Measurements from ENCODE around the gene EPB41L2.

Gene EPB41L2

DNA sequence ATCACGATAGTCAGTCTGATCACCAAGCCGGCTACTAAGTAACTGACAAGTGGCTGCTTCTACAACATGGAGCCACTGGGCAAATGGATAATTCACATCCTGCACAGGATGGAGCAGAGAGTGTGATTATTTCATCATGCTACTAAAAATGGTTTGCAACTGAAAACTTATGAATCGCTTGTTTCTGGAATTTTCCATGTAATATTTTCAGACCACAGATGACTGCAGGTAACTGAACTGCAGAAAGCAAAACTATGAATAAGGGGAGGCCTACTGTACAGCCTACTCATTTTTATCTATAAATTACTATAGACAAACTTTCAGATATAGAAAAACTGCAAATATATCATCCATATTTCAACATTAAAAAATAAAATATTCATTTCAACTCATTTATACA lies 91.5 kb downstream of the EPB41L2 start:
- Histone ChIP-seq H3K9ac (ENCODE audit: low read depth, low read length) (no peak overlapping the region), H3K4me3 (ENCODE audit: low read depth, low read length) (no peak overlapping the region), H3K27ac (ENCODE audit: low read depth, low read length) (no peak overlapping the region), H3K27me3 (ENCODE audit: control insufficient read depth, insufficient read depth, low read length) (no peaks in the 10 kb centered on the region), H3K36me3 (ENCODE audit: control insufficient read depth, insufficient read depth, low read length) (no peaks in the 10 kb centered on the region), H3K4me1 (ENCODE audit: control insufficient read depth, insufficient read depth, low read length) (peaks cover 29% of the 10 kb centered on the region), H3K9me3 (ENCODE audit: control insufficient read depth, insufficient read depth, low read length) (no peaks in the 10 kb centered on the region)

DNA sequence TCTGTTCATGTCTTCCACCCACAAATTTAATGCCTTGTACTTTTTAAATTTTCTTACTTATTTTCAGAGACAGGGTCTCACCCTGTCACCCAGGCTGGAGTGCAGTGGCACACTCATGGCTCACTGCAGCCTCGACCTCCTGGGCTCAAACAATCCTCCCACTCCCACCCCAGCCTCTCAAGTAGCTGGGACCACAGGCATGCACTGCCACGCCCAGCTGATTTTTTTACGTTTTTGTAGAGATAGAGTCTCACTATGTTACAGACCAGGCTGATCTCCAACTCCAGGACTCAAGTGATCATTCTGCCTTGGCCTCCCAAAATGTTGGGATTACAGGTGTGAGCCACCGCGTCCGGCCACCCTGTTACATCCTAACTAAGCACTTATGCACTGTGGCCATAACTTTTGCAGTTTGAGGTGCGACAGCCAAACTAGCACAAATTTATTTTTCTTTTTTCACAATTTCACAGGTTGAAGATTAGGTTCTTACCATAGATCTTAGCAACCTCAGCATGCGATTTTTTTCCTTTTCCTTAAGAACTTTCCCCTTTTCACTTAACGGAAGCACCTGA lies 92.1 kb downstream of the EPB41L2 start:
- H3K9ac ChIP-seq (ENCODE audit: low read depth, low read length) = no peak overlapping the region
- no peaks in the 10 kb centered on the region for H3K27me3 ChIP-seq (ENCODE audit: control insufficient read depth, insufficient read depth, low read length)
- H3K4me3 ChIP-seq (ENCODE audit: low read depth, low read length) = no peak overlapping the region
- H3K27ac ChIP-seq (ENCODE audit: low read depth, low read length) = no peak overlapping the region
- no peaks in the 10 kb centered on the region for H3K9me3 ChIP-seq (ENCODE audit: control insufficient read depth, insufficient read depth, low read length)
- H3K4me1 ChIP-seq (ENCODE audit: control insufficient read depth, insufficient read depth, low read length) = peaks cover 35% of the 10 kb centered on the region
- H3K36me3 ChIP-seq (ENCODE audit: control insufficient read depth, insufficient read depth, low read length) = no peaks in the 10 kb centered on the region

DNA sequence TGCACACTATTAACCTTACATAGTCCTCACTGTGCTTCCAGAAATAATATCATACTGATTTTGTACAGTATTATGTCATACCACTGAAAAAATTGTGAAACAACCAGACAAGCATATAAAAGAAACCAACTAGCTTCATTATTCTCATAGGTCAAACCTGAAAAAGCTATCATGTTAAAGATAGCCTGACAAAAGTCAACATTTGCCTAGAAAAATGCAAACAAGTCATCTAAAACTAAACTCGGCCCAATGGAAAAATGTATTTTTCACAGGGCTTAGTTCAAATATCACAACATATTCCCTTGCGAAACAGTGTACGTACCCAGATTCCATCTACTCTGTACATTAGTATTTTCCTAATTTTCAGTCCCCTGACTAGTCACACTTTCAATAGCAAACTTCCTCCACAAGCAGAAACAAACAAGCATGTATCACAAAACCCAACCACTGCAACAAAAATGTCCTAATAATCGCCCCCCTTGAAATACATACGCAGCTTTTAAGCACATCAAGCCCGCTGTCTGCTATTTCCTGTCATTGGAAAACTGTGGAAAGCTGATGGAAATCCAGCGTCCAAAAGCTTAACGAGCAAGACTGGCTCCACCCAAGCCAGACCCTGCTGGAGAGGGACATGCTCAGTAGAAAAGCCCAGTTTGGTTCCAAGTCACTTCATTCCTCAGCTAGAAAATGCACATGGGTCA lies 93.1 kb downstream of the EPB41L2 start:
- Histone ChIP-seq H3K36me3 (ENCODE audit: control insufficient read depth, insufficient read depth, low read length) (no peaks in the 10 kb centered on the region), H3K9me3 (ENCODE audit: control insufficient read depth, insufficient read depth, low read length) (no peaks in the 10 kb centered on the region), H3K9ac (ENCODE audit: low read depth, low read length) (no peak overlapping the region), H3K27ac (ENCODE audit: low read depth, low read length) (no peak overlapping the region), H3K4me3 (ENCODE audit: low read depth, low read length) (no peak overlapping the region), H3K27me3 (ENCODE audit: control insufficient read depth, insufficient read depth, low read length) (no peaks in the 10 kb centered on the region), H3K4me1 (ENCODE audit: control insufficient read depth, insufficient read depth, low read length) (peaks cover 44% of the 10 kb centered on the region)

DNA sequence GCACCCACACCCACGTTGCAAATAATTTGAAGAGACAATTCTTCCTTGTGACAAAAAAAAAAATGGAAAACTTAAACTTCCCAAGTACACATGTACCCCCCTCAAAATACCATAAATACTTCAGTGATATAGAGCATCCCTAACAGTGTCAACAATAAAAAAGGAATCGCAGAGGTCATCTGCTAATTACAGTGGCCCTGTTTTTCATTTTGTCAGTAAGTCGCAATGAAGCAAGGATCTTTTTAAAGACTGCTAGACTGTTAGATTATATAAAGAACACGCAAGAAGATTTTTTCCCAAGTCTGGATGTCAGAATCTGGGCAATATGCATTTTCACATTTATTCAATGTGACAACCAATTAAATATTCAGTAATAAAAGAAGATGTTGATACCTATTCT lies 93.9 kb downstream of the EPB41L2 start:
- no peak overlapping the region for H3K4me3 ChIP-seq (ENCODE audit: low read depth, low read length)
- H3K36me3 ChIP-seq (ENCODE audit: control insufficient read depth, insufficient read depth, low read length) = no peaks in the 10 kb centered on the region
- peaks cover 44% of the 10 kb centered on the region for H3K4me1 ChIP-seq (ENCODE audit: control insufficient read depth, insufficient read depth, low read length)
- H3K27me3 ChIP-seq (ENCODE audit: control insufficient read depth, insufficient read depth, low read length) = no peaks in the 10 kb centered on the region
- H3K9me3 ChIP-seq (ENCODE audit: control insufficient read depth, insufficient read depth, low read length) = no peaks in the 10 kb centered on the region
- no peak overlapping the region for H3K9ac ChIP-seq (ENCODE audit: low read depth, low read length)
- no peak overlapping the region for H3K27ac ChIP-seq (ENCODE audit: low read depth, low read length)

DNA sequence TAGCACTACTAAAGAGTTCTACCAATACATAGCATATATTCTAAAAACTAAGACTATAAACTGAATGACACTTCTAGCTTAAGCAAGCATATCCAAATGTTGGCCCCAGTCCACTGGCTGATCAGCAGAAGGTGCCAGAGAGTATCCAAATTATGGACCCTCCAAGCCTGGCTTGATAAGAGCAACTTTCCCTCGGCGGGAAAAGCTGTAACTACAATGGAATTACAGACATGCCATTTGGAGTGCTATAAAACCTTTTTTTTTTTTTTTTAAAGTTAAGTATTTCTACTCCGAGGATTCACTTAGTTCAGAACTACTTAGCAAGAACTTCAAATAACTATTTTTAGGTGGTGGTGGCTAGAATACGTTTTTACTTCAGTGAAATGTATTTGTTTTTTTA lies 94.6 kb downstream of the EPB41L2 start:
- no peaks in the 10 kb centered on the region for H3K9me3 ChIP-seq (ENCODE audit: control insufficient read depth, insufficient read depth, low read length)
- peaks cover 37% of the 10 kb centered on the region for H3K4me1 ChIP-seq (ENCODE audit: control insufficient read depth, insufficient read depth, low read length)
- no peaks in the 10 kb centered on the region for H3K36me3 ChIP-seq (ENCODE audit: control insufficient read depth, insufficient read depth, low read length)
- no peak overlapping the region for H3K4me3 ChIP-seq (ENCODE audit: low read depth, low read length)
- H3K27ac ChIP-seq (ENCODE audit: low read depth, low read length) = no peak overlapping the region
- no peak overlapping the region for H3K9ac ChIP-seq (ENCODE audit: low read depth, low read length)
- H3K27me3 ChIP-seq (ENCODE audit: control insufficient read depth, insufficient read depth, low read length) = no peaks in the 10 kb centered on the region

DNA sequence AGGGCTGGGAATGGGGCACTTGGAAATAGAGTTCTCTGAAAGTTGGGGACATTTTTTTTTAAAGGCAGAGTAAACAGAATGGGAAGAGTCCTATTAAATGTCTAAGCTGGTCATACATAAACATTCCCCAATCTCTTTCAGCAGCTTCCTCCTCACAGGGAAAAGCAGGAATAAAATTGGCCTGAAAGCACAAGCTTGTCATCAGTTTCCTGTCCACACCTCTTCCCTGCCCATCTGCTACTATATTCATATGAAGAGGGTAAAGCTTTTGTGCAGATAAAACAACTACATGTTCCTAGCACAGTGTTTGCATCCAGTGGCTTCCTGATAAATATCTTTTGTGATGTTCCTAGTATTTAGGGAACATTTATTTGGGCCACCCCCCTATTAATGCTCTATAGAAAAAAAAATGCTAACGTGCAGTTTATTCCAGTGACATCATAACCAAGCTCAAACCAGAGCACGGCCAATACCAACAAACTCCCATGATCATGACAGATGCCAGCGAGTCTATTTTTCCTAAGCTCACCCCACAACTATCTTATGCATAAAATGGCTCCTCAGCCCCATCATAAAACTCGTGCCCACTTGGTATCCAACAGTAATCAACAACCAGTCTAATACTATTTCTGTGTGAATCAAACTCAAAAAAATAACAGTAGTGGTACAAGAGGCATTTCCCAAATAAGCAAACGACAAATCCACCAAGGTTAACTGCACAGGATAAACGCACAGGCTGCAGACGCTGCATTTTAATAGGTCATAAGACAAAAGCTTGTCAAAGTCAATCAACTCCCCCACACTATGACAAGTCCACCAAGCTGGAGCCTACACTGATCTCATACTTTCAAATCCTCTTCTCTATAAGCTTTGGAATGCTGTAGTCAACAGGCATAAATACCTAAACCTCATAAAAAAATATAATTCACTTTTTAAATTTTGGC lies 95.3 kb downstream of the EPB41L2 start:
- H3K36me3 ChIP-seq (ENCODE audit: control insufficient read depth, insufficient read depth, low read length) = no peaks in the 10 kb centered on the region
- peaks cover 34% of the 10 kb centered on the region for H3K4me1 ChIP-seq (ENCODE audit: control insufficient read depth, insufficient read depth, low read length)
- H3K27ac ChIP-seq (ENCODE audit: low read depth, low read length) = peak overlapping the region; percentile 9
- H3K9ac ChIP-seq (ENCODE audit: low read depth, low read length) = no peak overlapping the region
- no peak overlapping the region for H3K4me3 ChIP-seq (ENCODE audit: low read depth, low read length)
- H3K9me3 ChIP-seq (ENCODE audit: control insufficient read depth, insufficient read depth, low read length) = no peaks in the 10 kb centered on the region
- H3K27me3 ChIP-seq (ENCODE audit: control insufficient read depth, insufficient read depth, low read length) = no peaks in the 10 kb centered on the region

DNA sequence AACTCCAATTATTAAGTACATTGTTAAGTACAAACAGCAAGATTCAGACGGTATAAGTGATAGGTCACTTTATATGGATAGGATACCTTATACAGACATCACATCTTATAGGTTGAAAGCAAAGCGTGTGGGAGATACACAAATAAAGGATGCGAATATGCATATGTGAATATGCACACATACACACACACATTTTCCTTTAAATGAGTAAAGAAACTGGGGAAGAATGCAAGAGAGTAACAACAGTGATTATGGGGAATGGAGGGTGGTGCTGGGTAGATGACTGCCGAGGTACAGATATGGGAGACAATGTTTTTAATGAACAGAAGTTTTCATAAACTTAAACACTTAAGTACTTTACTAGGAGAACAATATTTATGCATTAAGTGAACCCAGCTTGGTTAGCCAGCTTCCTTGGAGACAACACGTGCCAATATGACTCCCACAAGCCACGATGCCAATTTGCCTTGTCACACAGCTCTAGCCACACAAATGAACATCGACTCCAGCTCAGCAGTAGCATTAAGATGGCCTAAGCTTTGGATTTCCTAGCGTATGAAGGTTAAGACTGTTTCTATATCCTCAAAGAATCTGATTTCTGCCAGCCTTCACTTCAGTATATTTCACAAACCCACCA lies 96.6 kb downstream of the EPB41L2 start:
- H3K9ac ChIP-seq (ENCODE audit: low read depth, low read length) = no peak overlapping the region
- no peak overlapping the region for H3K4me3 ChIP-seq (ENCODE audit: low read depth, low read length)
- H3K9me3 ChIP-seq (ENCODE audit: control insufficient read depth, insufficient read depth, low read length) = no peaks in the 10 kb centered on the region
- H3K4me1 ChIP-seq (ENCODE audit: control insufficient read depth, insufficient read depth, low read length) = peaks cover 34% of the 10 kb centered on the region
- H3K36me3 ChIP-seq (ENCODE audit: control insufficient read depth, insufficient read depth, low read length) = no peaks in the 10 kb centered on the region
- no peak overlapping the region for H3K27ac ChIP-seq (ENCODE audit: low read depth, low read length)
- no peaks in the 10 kb centered on the region for H3K27me3 ChIP-seq (ENCODE audit: control insufficient read depth, insufficient read depth, low read length)

DNA sequence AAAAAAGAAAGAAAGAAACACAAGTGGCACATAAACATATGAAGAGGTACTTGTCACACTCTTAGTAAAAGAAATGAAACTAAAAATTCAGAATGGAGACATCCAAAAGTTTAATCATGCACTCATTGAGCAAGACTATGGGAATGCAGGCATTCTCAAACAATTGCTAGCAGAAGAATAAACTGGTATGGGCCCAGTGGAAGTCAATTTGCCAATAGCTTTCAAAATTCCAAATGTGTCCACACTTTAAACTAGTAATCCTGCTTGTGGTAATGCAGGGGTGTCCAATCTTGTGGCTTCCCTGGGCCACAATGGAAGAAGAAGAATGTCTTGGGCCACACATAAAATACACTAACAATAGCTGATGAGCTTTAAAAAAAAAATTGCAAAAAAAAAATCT lies 97.4 kb downstream of the EPB41L2 start:
- no peaks in the 10 kb centered on the region for H3K9me3 ChIP-seq (ENCODE audit: control insufficient read depth, insufficient read depth, low read length)
- no peak overlapping the region for H3K9ac ChIP-seq (ENCODE audit: low read depth, low read length)
- no peak overlapping the region for H3K4me3 ChIP-seq (ENCODE audit: low read depth, low read length)
- no peaks in the 10 kb centered on the region for H3K36me3 ChIP-seq (ENCODE audit: control insufficient read depth, insufficient read depth, low read length)
- H3K27me3 ChIP-seq (ENCODE audit: control insufficient read depth, insufficient read depth, low read length) = no peaks in the 10 kb centered on the region
- peaks cover 34% of the 10 kb centered on the region for H3K4me1 ChIP-seq (ENCODE audit: control insufficient read depth, insufficient read depth, low read length)
- no peak overlapping the region for H3K27ac ChIP-seq (ENCODE audit: low read depth, low read length)

DNA sequence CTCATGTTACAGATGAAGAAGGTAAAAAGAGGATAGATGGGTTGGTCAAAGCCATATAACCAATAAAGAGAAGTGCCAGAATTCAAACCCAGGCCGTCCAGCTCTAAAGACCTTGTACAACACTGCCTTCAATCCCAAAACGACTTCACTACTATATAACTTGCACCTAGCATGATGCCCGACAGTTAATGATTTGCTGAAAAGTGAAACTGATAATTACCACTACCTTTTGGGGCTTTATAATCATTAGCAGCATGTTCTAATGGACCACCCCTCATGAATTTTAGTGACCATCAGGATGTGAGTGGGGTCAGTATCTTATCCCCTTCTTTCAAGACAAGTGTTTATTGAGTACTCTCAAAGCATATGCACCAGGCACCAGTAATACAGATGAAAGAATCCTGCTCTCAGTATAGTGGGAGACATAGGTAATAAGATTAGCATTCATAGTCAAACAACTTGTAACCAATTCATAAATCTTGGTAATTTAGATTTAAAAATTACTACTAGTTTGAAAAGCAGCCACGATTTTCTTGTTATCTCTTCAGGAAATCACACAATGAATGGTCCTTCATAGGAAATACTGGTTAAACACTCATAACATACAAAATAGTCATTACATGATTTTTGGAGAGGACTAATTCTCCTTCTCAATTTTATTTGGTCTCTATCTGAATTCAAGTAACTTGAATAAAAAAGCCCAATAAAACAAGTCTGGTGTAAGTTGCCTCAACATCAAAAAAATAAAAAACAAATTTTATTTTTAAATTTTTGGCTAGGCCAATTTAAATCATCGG lies 98.0 kb downstream of the EPB41L2 start:
- no peak overlapping the region for H3K9ac ChIP-seq (ENCODE audit: low read depth, low read length)
- H3K27me3 ChIP-seq (ENCODE audit: control insufficient read depth, insufficient read depth, low read length) = no peaks in the 10 kb centered on the region
- H3K4me1 ChIP-seq (ENCODE audit: control insufficient read depth, insufficient read depth, low read length) = peaks cover 34% of the 10 kb centered on the region
- H3K36me3 ChIP-seq (ENCODE audit: control insufficient read depth, insufficient read depth, low read length) = no peaks in the 10 kb centered on the region
- no peak overlapping the region for H3K4me3 ChIP-seq (ENCODE audit: low read depth, low read length)
- H3K9me3 ChIP-seq (ENCODE audit: control insufficient read depth, insufficient read depth, low read length) = no peaks in the 10 kb centered on the region
- H3K27ac ChIP-seq (ENCODE audit: low read depth, low read length) = no peak overlapping the region

DNA sequence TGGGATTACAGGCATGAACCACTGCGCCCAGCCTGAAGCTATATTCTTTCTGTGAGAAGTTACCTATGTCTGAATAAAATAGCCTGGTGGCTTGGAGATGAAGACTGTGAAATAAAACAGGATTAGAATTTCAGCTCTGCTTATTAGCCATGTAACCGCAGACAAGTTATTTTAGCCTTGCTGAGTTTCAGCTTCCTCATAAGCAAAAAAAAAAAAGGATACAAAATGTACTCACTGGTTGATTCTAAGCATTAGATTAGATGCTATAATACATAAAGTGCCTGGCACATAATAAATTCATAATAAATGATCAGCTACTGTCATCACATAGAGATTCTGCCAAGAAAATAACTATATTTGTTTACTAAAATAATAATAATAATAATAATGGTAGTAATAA lies 98.8 kb downstream of the EPB41L2 start:
- Histone ChIP-seq H3K9me3 (ENCODE audit: control insufficient read depth, insufficient read depth, low read length) (no peaks in the 10 kb centered on the region), H3K4me3 (ENCODE audit: low read depth, low read length) (no peak overlapping the region), H3K4me1 (ENCODE audit: control insufficient read depth, insufficient read depth, low read length) (peaks cover 34% of the 10 kb centered on the region), H3K9ac (ENCODE audit: low read depth, low read length) (no peak overlapping the region), H3K27ac (ENCODE audit: low read depth, low read length) (no peak overlapping the region), H3K36me3 (ENCODE audit: control insufficient read depth, insufficient read depth, low read length) (no peaks in the 10 kb centered on the region), H3K27me3 (ENCODE audit: control insufficient read depth, insufficient read depth, low read length) (no peaks in the 10 kb centered on the region)

All from HUES48 (cell line).